ENCODE measurements around the gene MICAL2. TPM values are rescaled to one million over a fixed set of nuclear protein-coding genes. Genes with fewer than 3 reads are reported as not detected.

Gene MICAL2
- polyA plus RNA-seq (2011; rRNA removed) (42.1 and 52.4 TPM in 2 replicates), polyA plus RNA-seq (2017; fragmentation: RNase III; extraction: RNeasy Plus Mini Kit Qiagen cat#74134 plus additional on column Dnase treatment) (39.8 to 43.6 TPM (median 43.5 TPM) in 3 replicates), polyA minus RNA-seq (2011; rRNA and poly(A)+ RNA removed) (104 and 112 TPM in 2 replicates)
- 19.3 and 22.9 TPM in 2 replicates for polyA plus RNA-seq (2012; cell fraction: cytosol; rRNA removed)
- polyA plus RNA-seq (2012; cell fraction: nucleus; rRNA removed) = 25.5 and 31.9 TPM in 2 replicates

GRCh38 chr11:12110201-12110713, at the start of gene MICAL2:
Gene MICAL2, plus strand, starts transcription at chr11:12110590. Its CDS starts 51,566 bp downstream, at chr11:12162156.
- no peak for FAIRE-seq
- 0% methylated on average over 10 of the region's 56 CpGs for WGBS (ENCODE audit: missing lambda C conversion rate)
- Histone ChIP-seq H3K4me3 (peak within 1 kb of the TSS; percentile 83), H3K4me2 (peak within 1 kb of the TSS; percentile 95), H3K4me1 (peaks cover 23% of the 10 kb centered on the region), H3K9me3 (no peaks in the 10 kb centered on the region), H3K27ac (peak within 1 kb of the TSS; percentile 83 to 92)
- peak; percentile 85 to 96 for DNase-seq (ENCODE audit: low read depth in 1 of 2, low spot score in 1 of 2)
- ATAC-seq = peak; percentile 95 to 97
- ChIA-PET CTCF (interaction anchor here (0.8 to 2.9 kb wide), 10 partner anchors 11 to 178 kb away, joined by 3 to 10 read pairs (median 4); no protein-coding TSS in a partner anchor), POLR2A (interaction anchor here (0.6 to 2.8 kb wide), 9 partner anchors 11 to 1000 kb away, joined by 3 to 16 read pairs (median 3); no protein-coding TSS in a partner anchor)
- TF ChIP-seq JUN (IDR thresholded peaks at IDR 0.05) (peak in 1 of 2 experiments; percentile 32; a peak in 1 of 5 replicates), E2F6 (IDR thresholded peaks at IDR 0.05; ENCODE audit: borderline replicate concordance, low read depth) (peak; percentile 57), MAFK (IDR thresholded peaks at IDR 0.05; ENCODE audit: partially characterized antibody) (no peak), BCL3 (IDR thresholded peaks at IDR 0.05) (peak; percentile 57; the same call in 1 of the 3 replicates), MAX (IDR thresholded peaks at IDR 0.05) (peak; percentile 95), RAD21 (conservative IDR thresholded peaks at IDR 0.05 in 1 of 2, IDR thresholded peaks at IDR 0.05 in 1 of 2) (peak; percentile 5 to 13; a peak in 2 of 5 replicates), ELK1 (IDR thresholded peaks at IDR 0.05; ENCODE audit: low read depth, low read length) (no peak), USF2 (IDR thresholded peaks at IDR 0.05) (peak; percentile 58), POLR2A (IDR thresholded peaks at IDR 0.05; ENCODE audit: low read length) (peak; percentile 18), FOSL2 (IDR thresholded peaks at IDR 0.05) (no peak), FOSL2 (CRISPR knock-in tag; IDR thresholded peaks at IDR 0.05) (peak; percentile 20; the same call in 1 of the 2 replicates), MYC (IDR thresholded peaks at IDR 0.05; ENCODE audit: borderline replicate concordance, low read length) (peak; percentile 86)

GRCh38 chr11:12061851-12062560, 48.4 kb upstream of the MICAL2 start:
- FAIRE-seq (peak; percentile 61), ATAC-seq (no peak), DNase-seq (ENCODE audit: low read depth in 1 of 2, low spot score in 1 of 2) (no peak)
- Histone ChIP-seq H3K27ac (peak overlapping the region; percentile 56 to 78; a peak in 5 of 6 replicates), H3K9me3 (peaks cover 25% of the 10 kb centered on the region), H3K4me1 (peaks cover 24% of the 10 kb centered on the region), H3K4me2 (no peak overlapping the region), H3K4me3 (no peak overlapping the region)
- ChIA-PET CTCF (interaction anchor here (0.8 to 21.4 kb wide), 10 partner anchors 10 to 220 kb away, joined by 3 to 664 read pairs (median 8); no protein-coding TSS in a partner anchor), POLR2A (no interaction called here)
- TF ChIP-seq ELK1 (IDR thresholded peaks at IDR 0.05; ENCODE audit: low read depth, low read length) (no peak), JUN (IDR thresholded peaks at IDR 0.05) (no peak), ZNF302 (CRISPR knock-in tag; IDR thresholded peaks at IDR 0.05) (no peak), EHMT2 (IDR thresholded peaks at IDR 0.05; ENCODE audit: low read depth) (no peak), E2F6 (IDR thresholded peaks at IDR 0.05; ENCODE audit: borderline replicate concordance, low read depth) (no peak), EHF (CRISPR knock-in tag; IDR thresholded peaks at IDR 0.05) (no peak), USF2 (IDR thresholded peaks at IDR 0.05) (no peak), KDM5A (IDR thresholded peaks at IDR 0.05) (no peak), PBX3 (IDR thresholded peaks at IDR 0.05) (no peak)
- 87% methylated on average over 9 of the region's 9 CpGs for WGBS (ENCODE audit: missing lambda C conversion rate)

Data from A549 (cell line).